ENCODE data around the gene PRR7.

The PRR7 gene

DNA sequence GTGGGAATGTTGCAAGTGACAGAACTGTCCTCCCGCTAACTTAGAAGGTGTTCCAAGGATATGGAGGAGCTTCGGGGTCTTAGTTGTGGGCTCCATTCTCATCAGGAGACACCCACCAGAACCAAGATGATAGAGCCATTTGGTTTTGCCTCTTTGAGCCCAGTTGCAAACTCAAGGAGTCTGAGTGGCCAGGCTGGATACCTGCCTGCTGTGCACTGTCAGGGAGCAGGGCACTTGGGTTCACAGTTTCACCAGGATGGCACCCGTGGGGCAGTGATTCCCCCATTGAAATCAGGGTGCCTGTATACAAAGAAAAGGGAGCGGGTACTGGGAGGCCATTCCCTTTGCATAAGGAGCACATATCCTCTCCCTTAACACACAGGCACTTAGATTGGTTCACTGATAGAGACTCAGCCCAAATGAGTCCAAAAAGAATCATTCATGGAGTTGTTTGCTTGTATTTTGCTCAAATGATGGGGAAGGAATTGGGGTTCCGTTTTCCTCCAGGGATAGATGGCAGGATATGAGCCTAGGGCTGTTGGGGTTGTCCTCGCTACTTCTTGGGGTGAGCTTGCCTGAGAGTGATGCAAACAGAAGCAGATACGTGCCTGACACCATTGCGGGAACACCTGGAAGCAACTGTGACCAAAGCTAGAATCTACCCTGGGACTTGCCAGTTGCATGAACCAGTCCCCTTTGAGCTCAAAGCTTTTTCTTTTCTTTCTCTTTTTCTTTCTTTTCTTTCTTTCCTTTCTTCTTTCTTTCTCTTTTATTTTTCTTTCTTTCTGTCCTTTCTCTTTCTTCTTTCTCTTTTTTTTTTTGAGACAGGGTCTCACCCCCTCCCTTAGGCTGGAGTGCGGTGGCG, 1.3 kb upstream of the PRR7 start:
- no peak overlapping the region for H3K4me3 ChIP-seq (ENCODE audit: low read depth, low read length)
- TF ChIP-seq, protein P1, sequence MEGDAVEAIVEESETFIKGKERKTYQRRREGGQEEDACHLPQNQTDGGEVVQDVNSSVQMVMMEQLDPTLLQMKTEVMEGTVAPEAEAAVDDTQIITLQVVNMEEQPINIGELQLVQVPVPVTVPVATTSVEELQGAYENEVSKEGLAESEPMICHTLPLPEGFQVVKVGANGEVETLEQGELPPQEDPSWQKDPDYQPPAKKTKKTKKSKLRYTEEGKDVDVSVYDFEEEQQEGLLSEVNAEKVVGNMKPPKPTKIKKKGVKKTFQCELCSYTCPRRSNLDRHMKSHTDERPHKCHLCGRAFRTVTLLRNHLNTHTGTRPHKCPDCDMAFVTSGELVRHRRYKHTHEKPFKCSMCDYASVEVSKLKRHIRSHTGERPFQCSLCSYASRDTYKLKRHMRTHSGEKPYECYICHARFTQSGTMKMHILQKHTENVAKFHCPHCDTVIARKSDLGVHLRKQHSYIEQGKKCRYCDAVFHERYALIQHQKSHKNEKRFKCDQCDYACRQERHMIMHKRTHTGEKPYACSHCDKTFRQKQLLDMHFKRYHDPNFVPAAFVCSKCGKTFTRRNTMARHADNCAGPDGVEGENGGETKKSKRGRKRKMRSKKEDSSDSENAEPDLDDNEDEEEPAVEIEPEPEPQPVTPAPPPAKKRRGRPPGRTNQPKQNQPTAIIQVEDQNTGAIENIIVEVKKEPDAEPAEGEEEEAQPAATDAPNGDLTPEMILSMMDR (IDR thresholded peaks at IDR 0.05; ENCODE audit: low read depth, low read length) = no peak

DNA sequence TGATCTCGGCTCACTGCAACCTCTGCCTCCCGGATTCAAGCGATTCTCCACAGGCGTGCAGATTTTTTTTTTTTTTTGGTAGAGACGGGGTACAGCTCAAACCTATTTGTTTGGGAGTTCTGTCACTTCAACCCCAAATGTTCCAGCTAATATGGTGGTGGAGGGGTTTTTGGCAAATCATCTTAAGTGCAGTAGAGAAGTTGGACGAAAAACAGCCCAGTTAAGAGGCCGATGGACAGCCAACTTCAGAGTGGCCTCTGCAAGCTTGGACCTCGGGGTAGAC, 756 bp upstream of the PRR7 start:
- TF ChIP-seq, protein P1 (IDR thresholded peaks at IDR 0.05; ENCODE audit: low read depth, low read length) = no peak
- peak overlapping the region; percentile 65 for H3K4me3 ChIP-seq (ENCODE audit: low read depth, low read length)

DNA sequence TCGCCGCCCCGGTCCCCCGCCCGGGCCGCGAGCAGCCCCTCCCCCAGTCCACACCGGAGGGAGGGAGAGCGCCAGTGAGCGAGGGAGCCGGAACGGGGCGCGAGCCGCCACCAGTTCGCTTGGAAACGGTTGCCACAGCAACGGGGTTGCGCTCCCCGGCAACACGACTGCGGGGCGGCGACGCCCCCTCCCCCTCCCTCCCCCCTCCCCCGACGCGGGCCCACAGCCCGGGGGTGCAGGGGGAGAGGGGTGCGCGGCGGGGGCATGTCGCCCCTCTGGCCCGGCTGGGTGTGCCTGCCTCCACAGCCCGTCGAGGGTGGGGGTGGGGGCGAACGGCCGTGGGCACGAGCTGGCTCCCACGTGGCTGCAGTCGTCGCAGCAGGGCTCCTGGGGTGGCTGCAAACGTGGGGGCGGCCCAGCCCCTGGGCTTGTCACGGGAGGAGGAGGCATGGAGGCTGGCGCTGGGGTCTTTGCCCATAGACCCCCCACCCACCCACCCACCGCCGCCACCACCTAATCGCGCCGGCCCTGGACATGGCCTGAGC, 524 bp downstream of the PRR7 start:
- TF ChIP-seq, protein P1 (IDR thresholded peaks at IDR 0.05; ENCODE audit: low read depth, low read length) = no peak
- H3K4me3 ChIP-seq (ENCODE audit: low read depth, low read length) = peak overlapping the region; percentile 65

DNA sequence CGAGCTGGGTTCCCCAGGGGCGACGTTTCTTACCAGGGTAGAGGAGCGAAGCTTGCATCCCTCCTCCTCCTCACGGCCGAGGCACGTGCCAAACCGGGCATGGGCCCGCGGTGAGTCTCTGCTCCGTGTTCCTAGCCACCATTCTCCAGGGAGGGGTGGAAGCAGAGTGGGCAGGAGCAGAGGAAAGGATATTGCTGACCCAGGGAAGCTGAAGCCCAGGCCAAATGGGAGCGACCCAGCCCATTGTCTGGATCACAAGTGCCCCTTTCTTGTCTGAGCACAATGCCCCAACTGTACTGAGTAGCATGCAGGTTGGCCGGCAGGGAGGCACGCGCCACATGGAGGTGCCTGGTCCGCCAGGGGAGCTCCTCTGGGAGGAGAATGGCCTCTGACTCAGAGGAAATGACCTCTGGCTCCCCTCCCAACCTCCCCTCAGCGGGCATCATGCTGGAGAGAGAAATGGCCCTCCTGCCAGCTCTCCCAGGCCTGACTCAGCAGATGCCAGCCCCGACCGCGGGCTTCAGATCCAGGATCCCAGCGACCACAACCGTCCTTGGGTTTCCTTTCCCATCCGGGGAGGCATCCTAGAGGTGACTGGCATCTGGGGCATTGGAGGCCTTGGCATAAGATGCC, 1.1 kb downstream of the PRR7 start:
- H3K4me3 ChIP-seq (ENCODE audit: low read depth, low read length) = peak overlapping the region; percentile 65
- TF ChIP-seq, protein P1 (IDR thresholded peaks at IDR 0.05; ENCODE audit: low read depth, low read length) = no peak

DNA sequence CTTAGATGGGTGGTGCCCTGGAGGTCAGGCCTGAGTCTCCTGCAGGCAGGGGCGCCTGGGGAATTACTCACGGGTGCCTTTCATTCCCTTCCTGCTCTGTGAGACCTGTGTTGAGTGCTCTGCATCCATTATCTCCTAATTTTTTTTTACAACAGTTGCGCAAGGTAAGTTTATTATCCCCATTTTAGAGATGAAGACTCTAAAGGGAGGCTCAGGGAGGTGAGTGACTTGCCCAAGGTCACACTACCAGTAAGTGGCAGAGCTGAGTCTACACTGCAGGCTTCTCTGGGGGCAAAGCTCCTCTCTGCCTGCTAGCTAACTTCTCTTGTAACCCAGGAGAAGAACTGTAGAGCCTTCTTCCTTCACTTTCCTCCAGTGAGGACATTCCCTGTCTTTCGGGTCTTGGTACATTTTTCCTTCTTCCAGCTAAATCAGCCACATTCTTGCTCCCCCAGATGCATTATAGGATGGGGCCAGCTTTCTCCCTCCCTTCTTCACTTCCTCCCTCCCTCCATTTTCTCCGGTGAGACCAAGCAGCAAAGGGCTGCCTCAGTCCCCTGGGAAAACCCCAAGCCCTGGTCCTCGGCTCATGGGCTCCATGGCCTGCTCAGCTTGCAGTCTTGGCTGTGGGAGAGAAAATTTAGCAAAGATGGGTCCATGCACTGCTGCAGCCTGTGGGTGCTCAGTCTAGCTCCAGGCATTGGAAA, 1.8 kb downstream of the PRR7 start:
- TF ChIP-seq, protein P1 (IDR thresholded peaks at IDR 0.05; ENCODE audit: low read depth, low read length) = no peak
- H3K4me3 ChIP-seq (ENCODE audit: low read depth, low read length) = no peak overlapping the region

DNA sequence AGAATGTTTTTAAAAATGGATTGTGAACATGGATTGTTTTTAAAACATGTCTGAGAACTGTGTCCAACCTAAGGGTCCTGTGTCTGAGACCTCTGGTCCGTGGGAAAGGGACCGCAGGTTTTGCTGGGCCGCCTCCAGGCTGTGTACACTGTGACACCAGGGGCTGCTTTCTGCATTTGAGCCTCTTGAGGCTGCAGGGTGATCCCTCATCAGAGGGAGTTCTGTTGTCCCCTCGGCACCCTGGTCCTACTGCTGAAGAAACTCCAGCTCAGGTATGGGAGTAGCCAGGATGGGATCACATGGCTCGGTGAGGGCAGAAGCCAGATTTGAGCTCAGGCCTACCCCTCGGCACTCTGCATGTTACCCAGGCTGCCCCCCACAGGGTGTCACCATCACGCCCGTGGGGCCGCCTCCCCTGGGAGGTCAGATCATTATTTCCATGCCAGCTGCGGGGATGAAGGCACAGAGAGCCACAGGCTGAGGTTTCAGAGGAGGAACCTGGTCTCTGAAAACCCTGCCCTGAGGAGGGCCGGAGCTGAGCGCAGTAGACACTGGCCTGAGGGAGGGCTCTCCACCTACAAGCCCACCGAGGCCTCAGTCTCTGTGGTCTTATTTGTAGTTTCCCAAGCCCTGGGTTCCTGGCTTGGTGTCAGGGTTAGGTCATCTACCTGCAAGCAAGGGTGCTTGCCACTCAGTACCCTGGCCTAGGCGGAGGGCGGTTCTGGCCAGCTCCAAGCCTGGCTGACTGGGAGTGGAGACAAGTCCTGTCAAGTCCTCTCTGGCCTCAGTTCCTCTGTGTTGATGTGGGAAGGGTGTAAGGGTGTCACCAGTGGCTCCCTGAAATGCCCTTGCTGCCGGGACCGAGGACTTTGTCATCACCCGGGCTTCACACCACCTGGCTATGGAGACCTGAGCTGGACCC, 2.8 kb downstream of the PRR7 start:
- TF ChIP-seq, protein P1 (IDR thresholded peaks at IDR 0.05; ENCODE audit: low read depth, low read length) = no peak
- no peak overlapping the region for H3K4me3 ChIP-seq (ENCODE audit: low read depth, low read length)

Data from WI38 (cell line).